Measurements from ENCODE around the gene PCMTD2.
"Not testable (repeated sequence)": the region's sequence is repeated elsewhere in the genome, so short reads cannot be mapped to it uniquely, and the experiment has no call there.

DNA sequence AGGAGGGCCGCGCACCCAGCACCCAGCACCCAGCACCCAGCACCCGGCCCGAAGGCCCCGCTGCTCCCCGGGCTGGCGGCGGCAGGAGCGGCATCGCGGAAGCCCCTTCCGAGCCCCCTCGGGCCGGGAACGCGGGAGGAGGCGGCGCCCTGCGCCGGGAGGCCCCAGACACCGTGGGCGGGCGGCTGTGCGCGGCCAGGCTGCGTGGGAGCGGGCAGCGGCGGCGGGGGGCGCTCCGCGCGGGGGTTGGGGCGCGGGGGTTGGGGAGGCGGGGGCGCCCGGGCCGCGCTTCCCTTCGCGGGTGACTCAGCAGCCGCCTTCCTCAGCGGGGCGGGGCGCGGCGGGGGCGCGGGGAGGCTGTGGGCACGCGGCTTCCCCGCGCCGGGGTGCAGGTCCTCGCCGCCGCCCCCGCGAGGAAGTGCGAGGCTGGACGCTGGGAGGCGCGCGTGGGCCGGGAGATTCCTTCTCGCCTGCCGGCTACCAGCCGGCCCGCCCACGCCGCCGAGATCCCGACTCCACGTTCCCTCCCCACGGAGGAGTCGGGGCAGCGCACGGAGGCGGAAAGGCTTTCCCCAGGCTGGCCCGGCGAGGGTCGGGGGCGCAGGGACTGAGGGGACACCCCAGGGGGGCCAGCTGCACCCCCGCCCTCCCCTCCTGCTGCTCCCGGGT, 61.0 kb downstream of the PCMTD2 start:
- TF ChIP-seq, protein P1, sequence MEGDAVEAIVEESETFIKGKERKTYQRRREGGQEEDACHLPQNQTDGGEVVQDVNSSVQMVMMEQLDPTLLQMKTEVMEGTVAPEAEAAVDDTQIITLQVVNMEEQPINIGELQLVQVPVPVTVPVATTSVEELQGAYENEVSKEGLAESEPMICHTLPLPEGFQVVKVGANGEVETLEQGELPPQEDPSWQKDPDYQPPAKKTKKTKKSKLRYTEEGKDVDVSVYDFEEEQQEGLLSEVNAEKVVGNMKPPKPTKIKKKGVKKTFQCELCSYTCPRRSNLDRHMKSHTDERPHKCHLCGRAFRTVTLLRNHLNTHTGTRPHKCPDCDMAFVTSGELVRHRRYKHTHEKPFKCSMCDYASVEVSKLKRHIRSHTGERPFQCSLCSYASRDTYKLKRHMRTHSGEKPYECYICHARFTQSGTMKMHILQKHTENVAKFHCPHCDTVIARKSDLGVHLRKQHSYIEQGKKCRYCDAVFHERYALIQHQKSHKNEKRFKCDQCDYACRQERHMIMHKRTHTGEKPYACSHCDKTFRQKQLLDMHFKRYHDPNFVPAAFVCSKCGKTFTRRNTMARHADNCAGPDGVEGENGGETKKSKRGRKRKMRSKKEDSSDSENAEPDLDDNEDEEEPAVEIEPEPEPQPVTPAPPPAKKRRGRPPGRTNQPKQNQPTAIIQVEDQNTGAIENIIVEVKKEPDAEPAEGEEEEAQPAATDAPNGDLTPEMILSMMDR (IDR thresholded peaks at IDR 0.05), result not testable (repeated sequence)
- TF ChIP-seq EP300 (IDR thresholded peaks at IDR 0.05), result not testable (repeated sequence)

All from stomach (tissue), 4 donors.